Measurements from ENCODE around the gene ELF5.
A peak's percentile ranks its signal among the peaks of the same experiment; 100 is the strongest.

The ELF5 gene

GRCh38 chr11:34490304-34490703, 23.3 kb downstream of the ELF5 start:
- H2AK5ac ChIP-seq (ENCODE audit: low read length), result no peak overlapping the region

GRCh38 chr11:34488855-34489557, 24.6 kb downstream of the ELF5 start:
- Histone ChIP-seq H4K91ac (ENCODE audit: low read depth, low read length) (no peak overlapping the region), H3K36me3 (ENCODE audit: control insufficient read depth in 1 of 2, insufficient read depth in 2 of 2, low read length in 2 of 2) (no peaks in the 10 kb centered on the region), H3K4me2 (ENCODE audit: low read length) (no peak overlapping the region), H3K27ac (ENCODE audit: low read depth, low read length) (no peak overlapping the region), H2AK5ac (ENCODE audit: low read length) (no peak overlapping the region), H4K8ac (ENCODE audit: low read depth, low read length) (no peak overlapping the region), H2AFZ (ENCODE audit: insufficient read depth, low read length, poor library complexity) (no peak overlapping the region), H2BK5ac (ENCODE audit: low read depth, low read length, poor library complexity) (no peak overlapping the region), H3K4ac (ENCODE audit: low read depth, low read length) (no peak overlapping the region), H4K12ac (ENCODE audit: low read depth, low read length) (no peak overlapping the region), H3K18ac (ENCODE audit: low read length) (no peak overlapping the region), H2BK120ac (ENCODE audit: insufficient read depth, low read length, poor library complexity) (no peak overlapping the region), H3K4me3 (ENCODE audit: low read depth, low read length) (no peak overlapping the region), H3K79me1 (ENCODE audit: low read length) (no peaks in the 10 kb centered on the region), H3K9me3 (ENCODE audit: insufficient read depth, low read depth, low read length) (no peaks in the 10 kb centered on the region), H3K23ac (ENCODE audit: low read length) (no peak overlapping the region), H3K9ac (ENCODE audit: low read length) (no peak overlapping the region), H3K14ac (ENCODE audit: low read length) (no peak overlapping the region), H3K79me2 (ENCODE audit: control insufficient read depth, insufficient read depth, low read length, poor library complexity) (no peaks in the 10 kb centered on the region), H2BK12ac (ENCODE audit: low read length) (no peak overlapping the region), H3K27me3 (ENCODE audit: insufficient read depth, low read length) (no peaks in the 10 kb centered on the region), H3K4me1 (ENCODE audit: control insufficient read depth in 1 of 2, insufficient read depth in 2 of 2, low read length in 2 of 2) (no peaks in the 10 kb centered on the region)
- no CpG with 5 or more reads among the region's 12 CpGs for WGBS (ENCODE audit: extremely low coverage, insufficient coverage, insufficient read length)
- DNase-seq, result no peak

More at GRCh38 chr11:34490304-34490703, 23.3 kb downstream of the ELF5 start:
- Histone ChIP-seq H3K79me2 (ENCODE audit: control insufficient read depth, insufficient read depth, low read length, poor library complexity) (no peaks in the 10 kb centered on the region), H3K14ac (ENCODE audit: low read length) (no peak overlapping the region), H3K27me3 (ENCODE audit: insufficient read depth, low read length) (no peaks in the 10 kb centered on the region), H3K27ac (ENCODE audit: low read depth, low read length) (no peak overlapping the region), H3K36me3 (ENCODE audit: control insufficient read depth in 1 of 2, insufficient read depth in 2 of 2, low read length in 2 of 2) (no peaks in the 10 kb centered on the region), H2BK5ac (ENCODE audit: low read depth, low read length, poor library complexity) (no peak overlapping the region), H4K8ac (ENCODE audit: low read depth, low read length) (no peak overlapping the region), H3K18ac (ENCODE audit: low read length) (no peak overlapping the region), H3K23ac (ENCODE audit: low read length) (no peak overlapping the region), H4K91ac (ENCODE audit: low read depth, low read length) (no peak overlapping the region), H2AFZ (ENCODE audit: insufficient read depth, low read length, poor library complexity) (no peak overlapping the region), H3K9ac (ENCODE audit: low read length) (no peak overlapping the region), H3K79me1 (ENCODE audit: low read length) (no peaks in the 10 kb centered on the region), H3K4me3 (ENCODE audit: low read depth, low read length) (no peak overlapping the region), H3K4ac (ENCODE audit: low read depth, low read length) (no peak overlapping the region), H3K4me2 (ENCODE audit: low read length) (no peak overlapping the region), H3K9me3 (ENCODE audit: insufficient read depth, low read depth, low read length) (no peaks in the 10 kb centered on the region), H3K4me1 (ENCODE audit: control insufficient read depth in 1 of 2, insufficient read depth in 2 of 2, low read length in 2 of 2) (no peaks in the 10 kb centered on the region), H2BK12ac (ENCODE audit: low read length) (no peak overlapping the region), H2BK120ac (ENCODE audit: insufficient read depth, low read length, poor library complexity) (no peak overlapping the region), H4K12ac (ENCODE audit: low read depth, low read length) (no peak overlapping the region)
- no peak for DNase-seq
- WGBS (ENCODE audit: extremely low coverage, insufficient coverage, insufficient read length), result no CpG with 5 or more reads among the region's 2 CpGs

- WGBS (ENCODE audit: extremely low coverage, insufficient coverage, insufficient read length), result no CpG with 5 or more reads among the region's 7 CpGs
Observed at GRCh38 chr11:34487430-34487829, 26.2 kb downstream of the ELF5 start.

GRCh38 chr11:34483106-34483874, 30.3 kb downstream of the ELF5 start:
- Histone ChIP-seq H2AFZ (ENCODE audit: insufficient read depth, low read length, poor library complexity) (no peak overlapping the region), H3K9ac (ENCODE audit: low read length) (no peak overlapping the region), H3K36me3 (ENCODE audit: control insufficient read depth in 1 of 2, insufficient read depth in 2 of 2, low read length in 2 of 2) (no peaks in the 10 kb centered on the region), H3K27ac (ENCODE audit: low read depth, low read length) (no peak overlapping the region), H2AK5ac (ENCODE audit: low read length) (no peak overlapping the region), H4K91ac (ENCODE audit: low read depth, low read length) (no peak overlapping the region), H3K18ac (ENCODE audit: low read length) (no peak overlapping the region), H4K12ac (ENCODE audit: low read depth, low read length) (no peak overlapping the region), H3K4me2 (ENCODE audit: low read length) (no peak overlapping the region), H2BK5ac (ENCODE audit: low read depth, low read length, poor library complexity) (no peak overlapping the region), H3K9me3 (ENCODE audit: insufficient read depth, low read depth, low read length) (no peaks in the 10 kb centered on the region), H3K23ac (ENCODE audit: low read length) (peak overlapping the region; percentile 8), H3K14ac (ENCODE audit: low read length) (no peak overlapping the region), H3K4me1 (ENCODE audit: control insufficient read depth in 1 of 2, insufficient read depth in 2 of 2, low read length in 2 of 2) (no peaks in the 10 kb centered on the region), H3K4me3 (ENCODE audit: low read depth, low read length) (no peak overlapping the region), H3K27me3 (ENCODE audit: insufficient read depth, low read length) (no peaks in the 10 kb centered on the region), H3K79me2 (ENCODE audit: control insufficient read depth, insufficient read depth, low read length, poor library complexity) (no peaks in the 10 kb centered on the region), H2BK12ac (ENCODE audit: low read length) (no peak overlapping the region), H3K79me1 (ENCODE audit: low read length) (no peaks in the 10 kb centered on the region), H2BK120ac (ENCODE audit: insufficient read depth, low read length, poor library complexity) (no peak overlapping the region), H3K4ac (ENCODE audit: low read depth, low read length) (no peak overlapping the region), H4K8ac (ENCODE audit: low read depth, low read length) (no peak overlapping the region)
- WGBS (ENCODE audit: extremely low coverage, insufficient coverage, insufficient read length), result no CpG with 5 or more reads among the region's 9 CpGs
- DNase-seq, result no peak

More at GRCh38 chr11:34487430-34487829, 26.2 kb downstream of the ELF5 start:
- H2BK120ac ChIP-seq (ENCODE audit: insufficient read depth, low read length, poor library complexity), result no peak overlapping the region
- no peaks in the 10 kb centered on the region for H3K36me3 ChIP-seq (ENCODE audit: control insufficient read depth in 1 of 2, insufficient read depth in 2 of 2, low read length in 2 of 2)
- no peak overlapping the region for H2BK12ac ChIP-seq (ENCODE audit: low read length)
- H3K9ac ChIP-seq (ENCODE audit: low read length), result no peak overlapping the region
- no peak for DNase-seq
- H4K12ac ChIP-seq (ENCODE audit: low read depth, low read length), result no peak overlapping the region
- no peak overlapping the region for H3K14ac ChIP-seq (ENCODE audit: low read length)
- H3K27ac ChIP-seq (ENCODE audit: low read depth, low read length), result no peak overlapping the region
- H3K23ac ChIP-seq (ENCODE audit: low read length), result no peak overlapping the region
- H3K4me2 ChIP-seq (ENCODE audit: low read length), result no peak overlapping the region
- H2AFZ ChIP-seq (ENCODE audit: insufficient read depth, low read length, poor library complexity), result no peak overlapping the region
- no peak overlapping the region for H3K4me3 ChIP-seq (ENCODE audit: low read depth, low read length)
- no peak overlapping the region for H4K91ac ChIP-seq (ENCODE audit: low read depth, low read length)
- no peaks in the 10 kb centered on the region for H3K9me3 ChIP-seq (ENCODE audit: insufficient read depth, low read depth, low read length)
- H2AK5ac ChIP-seq (ENCODE audit: low read length), result no peak overlapping the region
- H2BK5ac ChIP-seq (ENCODE audit: low read depth, low read length, poor library complexity), result no peak overlapping the region
- H3K4me1 ChIP-seq (ENCODE audit: control insufficient read depth in 1 of 2, insufficient read depth in 2 of 2, low read length in 2 of 2), result no peaks in the 10 kb centered on the region
- H3K79me1 ChIP-seq (ENCODE audit: low read length), result no peaks in the 10 kb centered on the region
- H3K18ac ChIP-seq (ENCODE audit: low read length), result no peak overlapping the region
- H3K4ac ChIP-seq (ENCODE audit: low read depth, low read length), result no peak overlapping the region
- no peaks in the 10 kb centered on the region for H3K79me2 ChIP-seq (ENCODE audit: control insufficient read depth, insufficient read depth, low read length, poor library complexity)
- H4K8ac ChIP-seq (ENCODE audit: low read depth, low read length), result no peak overlapping the region
- H3K27me3 ChIP-seq (ENCODE audit: insufficient read depth, low read length), result no peaks in the 10 kb centered on the region
